Measurements from ENCODE around the gene FAM131A.
A peak's percentile ranks its signal among the peaks of the same experiment; 100 is the strongest.

The FAM131A gene

DNA sequence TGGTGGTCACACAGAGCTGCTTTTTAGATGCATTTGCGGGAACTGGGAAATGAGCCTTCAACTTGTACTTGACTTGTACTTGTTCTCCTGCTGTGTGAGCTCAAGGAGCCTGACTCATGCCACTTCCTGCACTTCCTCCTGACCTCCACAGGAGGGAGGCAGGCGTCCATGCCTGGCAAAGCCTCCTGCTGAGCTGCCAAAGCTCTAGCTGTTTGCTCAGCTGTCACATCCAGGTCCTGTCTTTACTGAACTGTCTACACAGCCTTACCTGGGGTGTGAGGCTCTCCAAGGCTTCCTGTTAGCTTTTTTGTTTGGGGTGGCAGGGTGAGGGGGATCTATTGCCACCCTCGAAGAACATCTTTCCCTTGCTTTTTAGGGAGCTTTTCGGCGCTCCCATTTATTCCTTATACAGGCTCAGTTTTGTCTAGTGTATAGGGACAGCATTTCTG lies 34.2 kb downstream of the FAM131A start:
- DNase-seq, result peak; percentile 74
- H3K36me3 Mint-ChIP-seq (ENCODE audit: low read depth), result peaks cover 37% of the 10 kb centered on the region
- no peaks in the 10 kb centered on the region for H3K9me3 Mint-ChIP-seq
- H3K27me3 Mint-ChIP-seq (ENCODE audit: low read depth, poor library complexity), result peaks cover 12% of the 10 kb centered on the region
- H3K27ac Mint-ChIP-seq, result peak overlapping the region; percentile 53
- no peak overlapping the region for H3K4me3 Mint-ChIP-seq
- H3K4me1 Mint-ChIP-seq, result peaks cover 28% of the 10 kb centered on the region
- TF ChIP-seq, protein P1, sequence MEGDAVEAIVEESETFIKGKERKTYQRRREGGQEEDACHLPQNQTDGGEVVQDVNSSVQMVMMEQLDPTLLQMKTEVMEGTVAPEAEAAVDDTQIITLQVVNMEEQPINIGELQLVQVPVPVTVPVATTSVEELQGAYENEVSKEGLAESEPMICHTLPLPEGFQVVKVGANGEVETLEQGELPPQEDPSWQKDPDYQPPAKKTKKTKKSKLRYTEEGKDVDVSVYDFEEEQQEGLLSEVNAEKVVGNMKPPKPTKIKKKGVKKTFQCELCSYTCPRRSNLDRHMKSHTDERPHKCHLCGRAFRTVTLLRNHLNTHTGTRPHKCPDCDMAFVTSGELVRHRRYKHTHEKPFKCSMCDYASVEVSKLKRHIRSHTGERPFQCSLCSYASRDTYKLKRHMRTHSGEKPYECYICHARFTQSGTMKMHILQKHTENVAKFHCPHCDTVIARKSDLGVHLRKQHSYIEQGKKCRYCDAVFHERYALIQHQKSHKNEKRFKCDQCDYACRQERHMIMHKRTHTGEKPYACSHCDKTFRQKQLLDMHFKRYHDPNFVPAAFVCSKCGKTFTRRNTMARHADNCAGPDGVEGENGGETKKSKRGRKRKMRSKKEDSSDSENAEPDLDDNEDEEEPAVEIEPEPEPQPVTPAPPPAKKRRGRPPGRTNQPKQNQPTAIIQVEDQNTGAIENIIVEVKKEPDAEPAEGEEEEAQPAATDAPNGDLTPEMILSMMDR (IDR thresholded peaks at IDR 0.05), result peak; percentile 97

DNA sequence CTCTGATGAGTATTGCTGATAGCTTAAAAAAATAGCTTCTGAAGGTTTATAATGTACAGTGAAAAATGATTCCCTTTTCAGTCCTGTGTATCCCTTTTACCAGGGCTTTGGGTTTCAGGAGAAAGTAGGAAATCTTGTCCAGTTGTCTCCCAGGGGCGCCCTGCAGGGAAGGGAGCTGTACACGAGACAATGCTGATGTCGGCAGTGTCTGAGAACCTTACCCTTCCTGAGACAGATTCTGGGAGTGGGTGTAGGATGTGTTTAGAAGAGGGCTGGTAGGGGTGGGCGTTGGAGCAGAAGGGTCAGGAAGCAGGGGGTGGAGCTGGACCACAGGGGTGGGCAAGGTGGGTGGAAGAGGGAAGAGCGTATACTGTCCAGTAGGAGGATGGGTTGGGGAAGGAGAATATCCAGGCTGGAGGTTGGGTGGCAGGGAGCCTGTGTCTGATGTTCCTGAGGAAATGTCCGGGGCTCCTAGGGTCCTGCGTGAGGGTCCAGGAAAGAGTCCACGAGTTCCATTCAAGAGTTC lies 35.0 kb downstream of the FAM131A start:
- no peak for DNase-seq
- H3K4me1 Mint-ChIP-seq, result peaks cover 31% of the 10 kb centered on the region
- H3K4me3 Mint-ChIP-seq, result no peak overlapping the region
- H3K9me3 Mint-ChIP-seq, result no peaks in the 10 kb centered on the region
- peaks cover 15% of the 10 kb centered on the region for H3K27me3 Mint-ChIP-seq (ENCODE audit: low read depth, poor library complexity)
- peaks cover 29% of the 10 kb centered on the region for H3K36me3 Mint-ChIP-seq (ENCODE audit: low read depth)
- TF ChIP-seq, protein P1 (IDR thresholded peaks at IDR 0.05), result no peak
- H3K27ac Mint-ChIP-seq, result no peak overlapping the region

DNA sequence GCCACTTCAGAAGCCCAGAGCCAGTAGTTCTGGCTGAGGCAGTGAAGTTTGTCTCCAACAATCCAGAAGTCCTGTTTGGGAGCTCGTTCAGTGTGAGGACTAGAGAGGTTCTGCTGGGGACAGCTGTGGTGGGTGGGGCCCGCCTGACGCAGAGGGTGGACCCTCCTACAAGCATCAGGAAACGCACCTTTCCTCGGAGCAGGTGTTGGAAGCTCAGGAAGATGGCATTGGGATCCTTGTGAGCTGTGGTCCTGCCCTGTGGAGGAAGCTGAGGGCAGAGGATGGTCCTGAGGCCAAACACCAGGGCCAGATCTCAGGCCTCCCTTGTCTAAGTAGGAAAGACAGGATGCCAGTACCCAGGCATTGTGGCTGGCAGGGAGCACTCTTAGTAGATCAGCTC lies 35.5 kb downstream of the FAM131A start:
- H3K27ac Mint-ChIP-seq, result no peak overlapping the region
- DNase-seq, result no peak
- peaks cover 15% of the 10 kb centered on the region for H3K27me3 Mint-ChIP-seq (ENCODE audit: low read depth, poor library complexity)
- peaks cover 23% of the 10 kb centered on the region for H3K36me3 Mint-ChIP-seq (ENCODE audit: low read depth)
- no peak overlapping the region for H3K4me3 Mint-ChIP-seq
- peaks cover 36% of the 10 kb centered on the region for H3K4me1 Mint-ChIP-seq
- H3K9me3 Mint-ChIP-seq, result no peaks in the 10 kb centered on the region
- TF ChIP-seq, protein P1 (IDR thresholded peaks at IDR 0.05), result no peak

DNA sequence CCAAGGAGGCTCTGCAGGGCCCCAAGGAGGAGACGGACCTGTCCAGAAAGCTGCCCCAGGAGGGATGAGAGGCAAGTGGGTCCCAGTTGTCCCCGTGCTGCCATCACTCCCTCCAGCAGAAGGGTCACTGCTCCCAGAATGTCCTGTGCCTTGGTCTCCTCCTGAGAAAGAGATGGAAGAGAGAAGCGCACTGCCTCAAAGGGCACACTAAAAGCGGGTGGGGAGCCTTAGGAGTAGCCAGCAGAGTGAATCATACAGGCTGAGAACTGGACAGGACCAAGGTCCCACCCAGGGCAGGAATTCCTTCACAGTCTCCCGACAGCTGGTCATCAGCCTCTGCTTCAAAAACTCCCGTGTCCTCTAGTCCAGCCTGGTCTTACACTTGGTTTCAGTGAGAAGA lies 36.0 kb downstream of the FAM131A start:
- Mint-ChIP-seq H3K36me3 (ENCODE audit: low read depth) (peaks cover 18% of the 10 kb centered on the region), H3K4me3 (no peak overlapping the region), H3K27me3 (ENCODE audit: low read depth, poor library complexity) (peaks cover 19% of the 10 kb centered on the region), H3K27ac (no peak overlapping the region), H3K9me3 (no peaks in the 10 kb centered on the region), H3K4me1 (peaks cover 41% of the 10 kb centered on the region)
- DNase-seq, result no peak
- TF ChIP-seq, protein P1 (IDR thresholded peaks at IDR 0.05), result no peak

DNA sequence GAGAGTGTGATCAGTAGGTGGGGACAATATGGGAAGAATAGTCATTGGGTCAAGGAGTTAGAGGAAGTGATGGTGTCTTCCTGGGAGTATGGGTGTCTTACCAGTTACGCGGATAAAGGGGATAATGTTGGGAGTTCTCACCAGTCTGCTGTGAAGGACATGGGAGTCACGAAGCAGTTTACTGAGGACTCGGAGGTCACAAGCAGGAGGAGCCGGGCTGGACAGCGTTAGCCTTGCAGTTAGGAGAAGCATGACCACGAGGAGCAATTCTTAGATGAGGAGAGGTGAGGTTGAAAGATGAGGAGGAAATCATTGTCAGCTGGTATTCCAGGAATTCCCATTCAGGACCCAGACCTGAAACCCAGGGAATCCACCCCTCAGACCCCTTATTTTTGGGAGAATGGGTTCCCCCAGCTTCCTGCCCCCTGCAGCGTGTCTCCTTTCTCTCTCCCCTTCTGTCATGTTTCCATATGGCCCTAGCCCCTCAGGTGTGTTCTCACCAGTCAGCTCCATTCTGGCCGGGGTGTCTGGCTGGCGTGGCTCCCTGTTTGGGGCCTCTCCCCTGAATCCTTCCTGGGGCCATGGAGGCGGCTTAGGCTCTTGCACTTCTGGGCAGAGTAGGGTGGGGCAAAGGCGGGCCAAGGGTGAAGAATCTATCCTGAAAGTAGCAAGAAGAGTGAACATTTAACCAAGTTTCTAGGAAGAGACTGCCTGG lies 38.5 kb downstream of the FAM131A start:
- H3K27me3 Mint-ChIP-seq (ENCODE audit: low read depth, poor library complexity), result peaks cover 31% of the 10 kb centered on the region
- TF ChIP-seq, protein P1 (IDR thresholded peaks at IDR 0.05), result no peak
- no peak overlapping the region for H3K27ac Mint-ChIP-seq
- H3K4me3 Mint-ChIP-seq, result no peak overlapping the region
- DNase-seq, result no peak
- peaks cover 7% of the 10 kb centered on the region for H3K36me3 Mint-ChIP-seq (ENCODE audit: low read depth)
- no peaks in the 10 kb centered on the region for H3K9me3 Mint-ChIP-seq
- peaks cover 52% of the 10 kb centered on the region for H3K4me1 Mint-ChIP-seq

DNA sequence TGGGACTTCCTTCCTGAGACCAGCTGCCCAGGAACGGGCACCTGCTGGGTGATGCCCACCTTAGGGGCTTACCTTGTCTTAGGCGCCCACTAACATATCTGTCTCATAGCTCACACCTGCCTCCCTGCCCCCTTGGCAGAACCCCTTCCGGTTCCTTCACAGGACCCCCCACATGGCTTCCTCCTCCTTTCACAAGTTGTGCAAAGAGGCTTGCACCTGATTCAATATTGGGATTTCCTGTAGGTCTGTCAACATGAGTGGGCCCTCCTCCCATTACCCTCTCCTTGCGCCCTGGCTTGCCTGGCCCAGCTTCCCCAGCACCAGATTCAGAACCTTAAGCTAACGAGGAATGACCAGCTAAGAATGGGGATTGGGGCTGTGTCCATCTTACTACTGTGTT lies 40.0 kb downstream of the FAM131A start:
- Mint-ChIP-seq H3K9me3 (no peaks in the 10 kb centered on the region), H3K4me1 (peaks cover 42% of the 10 kb centered on the region), H3K4me3 (peak overlapping the region; percentile 82), H3K36me3 (ENCODE audit: low read depth) (peaks cover 7% of the 10 kb centered on the region), H3K27ac (no peak overlapping the region), H3K27me3 (ENCODE audit: low read depth, poor library complexity) (peaks cover 46% of the 10 kb centered on the region)
- no peak for DNase-seq
- TF ChIP-seq, protein P1 (IDR thresholded peaks at IDR 0.05), result no peak

Measured in nephron progenitor cell (in vitro differentiated cells).